Measurements from ENCODE around the gene SMAD4.

- no peak for TF ChIP-seq EZH2 (IDR thresholded peaks at IDR 0.05; ENCODE audit: low read length, unreplicated experiment)
- TF ChIP-seq EZH2phosphoT487 (IDR thresholded peaks at IDR 0.05; ENCODE audit: borderline replicate concordance, low read length), result no peak
- TF ChIP-seq, protein P1, sequence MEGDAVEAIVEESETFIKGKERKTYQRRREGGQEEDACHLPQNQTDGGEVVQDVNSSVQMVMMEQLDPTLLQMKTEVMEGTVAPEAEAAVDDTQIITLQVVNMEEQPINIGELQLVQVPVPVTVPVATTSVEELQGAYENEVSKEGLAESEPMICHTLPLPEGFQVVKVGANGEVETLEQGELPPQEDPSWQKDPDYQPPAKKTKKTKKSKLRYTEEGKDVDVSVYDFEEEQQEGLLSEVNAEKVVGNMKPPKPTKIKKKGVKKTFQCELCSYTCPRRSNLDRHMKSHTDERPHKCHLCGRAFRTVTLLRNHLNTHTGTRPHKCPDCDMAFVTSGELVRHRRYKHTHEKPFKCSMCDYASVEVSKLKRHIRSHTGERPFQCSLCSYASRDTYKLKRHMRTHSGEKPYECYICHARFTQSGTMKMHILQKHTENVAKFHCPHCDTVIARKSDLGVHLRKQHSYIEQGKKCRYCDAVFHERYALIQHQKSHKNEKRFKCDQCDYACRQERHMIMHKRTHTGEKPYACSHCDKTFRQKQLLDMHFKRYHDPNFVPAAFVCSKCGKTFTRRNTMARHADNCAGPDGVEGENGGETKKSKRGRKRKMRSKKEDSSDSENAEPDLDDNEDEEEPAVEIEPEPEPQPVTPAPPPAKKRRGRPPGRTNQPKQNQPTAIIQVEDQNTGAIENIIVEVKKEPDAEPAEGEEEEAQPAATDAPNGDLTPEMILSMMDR (conservative IDR thresholded peaks at IDR 0.05; ENCODE audit: low read depth, low read length), result no peak
Observed at GRCh38 chr18:51012441-51012840, 17.6 kb upstream of the SMAD4 start.

Data from PC-3 (cell line).